ENCODE data around the gene TP53BP2.
"Not testable (repeated sequence)": the region's sequence is repeated elsewhere in the genome, so short reads cannot be mapped to it uniquely, and the experiment has no call there.

Gene TP53BP2

GRCh38 chr1:223849352-223850254 lies 3.9 kb upstream of the TP53BP2 start:
- FAIRE-seq = peak; percentile 48
- DNase-seq (ENCODE audit: insufficient read length) = no peak
- TF ChIP-seq POLR2AphosphoS5 (IDR thresholded peaks at IDR 0.05; ENCODE audit: low read depth, low read length) (no peak), TAF1 (IDR thresholded peaks at IDR 0.05; ENCODE audit: borderline replicate concordance, low read depth, low read length) (no peak), POLR2A (IDR thresholded peaks at IDR 0.05; ENCODE audit: low read depth, low read length) (no peak)

GRCh38 chr1:223848536-223848935 lies 2.8 kb upstream of the TP53BP2 start:
- DNase-seq (ENCODE audit: insufficient read length) (no peak), FAIRE-seq (no peak)
- TF ChIP-seq POLR2A (IDR thresholded peaks at IDR 0.05; ENCODE audit: low read depth, low read length) = no peak
- no peak for TF ChIP-seq POLR2AphosphoS5 (IDR thresholded peaks at IDR 0.05; ENCODE audit: low read depth, low read length)
- no peak for TF ChIP-seq TAF1 (IDR thresholded peaks at IDR 0.05; ENCODE audit: borderline replicate concordance, low read depth, low read length)

- FAIRE-seq = no peak
- DNase-seq (ENCODE audit: insufficient read length) = no peak
- TF ChIP-seq POLR2AphosphoS5 (IDR thresholded peaks at IDR 0.05; ENCODE audit: low read depth, low read length) (no peak), TAF1 (IDR thresholded peaks at IDR 0.05; ENCODE audit: borderline replicate concordance, low read depth, low read length) (no peak), POLR2A (IDR thresholded peaks at IDR 0.05; ENCODE audit: low read depth, low read length) (no peak)
These were observed 2.1 kb upstream of the TP53BP2 start for GRCh38 chr1:223847781-223848345.

GRCh38 chr1:223845037-223845809 lies 524 bp downstream of the TP53BP2 start:
- FAIRE-seq (no peak), DNase-seq (ENCODE audit: insufficient read length) (peak; percentile 27)
- TF ChIP-seq POLR2AphosphoS5 (IDR thresholded peaks at IDR 0.05; ENCODE audit: low read depth, low read length) = no peak
- no peak for TF ChIP-seq TAF1 (IDR thresholded peaks at IDR 0.05; ENCODE audit: borderline replicate concordance, low read depth, low read length)
- TF ChIP-seq POLR2A (IDR thresholded peaks at IDR 0.05; ENCODE audit: low read depth, low read length) = no peak

GRCh38 chr1:223844787-223845036 lies 1.0 kb downstream of the TP53BP2 start:
- TF ChIP-seq POLR2AphosphoS5 (IDR thresholded peaks at IDR 0.05; ENCODE audit: low read depth, low read length) = no peak; the same call in 1 of the 2 replicates
- TF ChIP-seq TAF1 (IDR thresholded peaks at IDR 0.05; ENCODE audit: borderline replicate concordance, low read depth, low read length) = no peak
- no peak for TF ChIP-seq POLR2A (IDR thresholded peaks at IDR 0.05; ENCODE audit: low read depth, low read length)
- no peak for FAIRE-seq
- no peak for DNase-seq (ENCODE audit: insufficient read length)

GRCh38 chr1:223843934-223844786 lies 1.6 kb downstream of the TP53BP2 start:
- FAIRE-seq (peak; percentile 17), DNase-seq (ENCODE audit: insufficient read length) (no peak)
- no peak for TF ChIP-seq TAF1 (IDR thresholded peaks at IDR 0.05; ENCODE audit: borderline replicate concordance, low read depth, low read length)
- no peak for TF ChIP-seq POLR2A (IDR thresholded peaks at IDR 0.05; ENCODE audit: low read depth, low read length)
- no peak for TF ChIP-seq POLR2AphosphoS5 (IDR thresholded peaks at IDR 0.05; ENCODE audit: low read depth, low read length)

GRCh38 chr1:223842784-223843183 lies 3.0 kb downstream of the TP53BP2 start:
- no peak for TF ChIP-seq POLR2A (IDR thresholded peaks at IDR 0.05; ENCODE audit: low read depth, low read length)
- TF ChIP-seq POLR2AphosphoS5 (IDR thresholded peaks at IDR 0.05; ENCODE audit: low read depth, low read length) = no peak
- no peak for TF ChIP-seq TAF1 (IDR thresholded peaks at IDR 0.05; ENCODE audit: borderline replicate concordance, low read depth, low read length)
- DNase-seq (ENCODE audit: insufficient read length) (no peak), FAIRE-seq (no peak)

- FAIRE-seq; DNase-seq (ENCODE audit: insufficient read length): not testable (repeated sequence)
These were observed 3.6 kb downstream of the TP53BP2 start for GRCh38 chr1:223841977-223842623.

- no peak for TF ChIP-seq POLR2A (IDR thresholded peaks at IDR 0.05; ENCODE audit: low read depth, low read length)
- TF ChIP-seq TAF1 (IDR thresholded peaks at IDR 0.05; ENCODE audit: borderline replicate concordance, low read depth, low read length) = no peak
- no peak for TF ChIP-seq POLR2AphosphoS5 (IDR thresholded peaks at IDR 0.05; ENCODE audit: low read depth, low read length)
- DNase-seq (ENCODE audit: insufficient read length) (no peak), FAIRE-seq (no peak)
These were observed 5.5 kb downstream of the TP53BP2 start for GRCh38 chr1:223840254-223840653.

- TF ChIP-seq POLR2A (IDR thresholded peaks at IDR 0.05; ENCODE audit: low read depth, low read length) (no peak), POLR2AphosphoS5 (IDR thresholded peaks at IDR 0.05; ENCODE audit: low read depth, low read length) (no peak), TAF1 (IDR thresholded peaks at IDR 0.05; ENCODE audit: borderline replicate concordance, low read depth, low read length) (no peak)
- no peak for FAIRE-seq
These were observed 7.5 kb downstream of the TP53BP2 start for GRCh38 chr1:223838125-223838854.

More at GRCh38 chr1:223838125-223838854, 7.5 kb downstream of the TP53BP2 start:
- DNase-seq (ENCODE audit: insufficient read length) = no peak

Data from GM12892 (cell line).